GM21447 (cell line): ENCODE results near the gene RAB40C.

Source experiments
- ATAC-seq: cut with Tn5 transposase; IDR thresholded peaks from one replicate; pipeline ENCODE4 v1.9.1; 2021; ENCODE audit not compliant: unreplicated experiment

RAB40C gene

GRCh38 chr16:589658-590187, at the start of gene RAB40C:
Gene RAB40C (plus strand): TSS chr16:590066. CDS start chr16:590292, 226 bp downstream.
- peak; percentile 76 for ATAC-seq

- ATAC-seq = no peak
These were observed 49.1 kb upstream of the RAB40C start for GRCh38 chr16:540645-541340.

GRCh38 chr16:543301-544164, 46.3 kb upstream of the RAB40C start:
- no peak for ATAC-seq

- no peak for ATAC-seq
These were observed 45.3 kb upstream of the RAB40C start for GRCh38 chr16:544517-544916.

GRCh38 chr16:546909-547770, 42.7 kb upstream of the RAB40C start:
- ATAC-seq = no peak

- no peak for ATAC-seq
These were observed 41.3 kb upstream of the RAB40C start for GRCh38 chr16:548586-548985.

- ATAC-seq = no peak
These were observed 40.2 kb upstream of the RAB40C start for GRCh38 chr16:549544-550263.

GRCh38 chr16:551210-551609, 38.7 kb upstream of the RAB40C start:
- no peak for ATAC-seq

GRCh38 chr16:552171-552570, 37.7 kb upstream of the RAB40C start:
- no peak for ATAC-seq

- ATAC-seq = no peak
These were observed 36.1 kb upstream of the RAB40C start for GRCh38 chr16:553601-554296.

- no peak for ATAC-seq
These were observed 35.6 kb upstream of the RAB40C start for GRCh38 chr16:554297-554621.

- no peak for ATAC-seq
These were observed 35.1 kb upstream of the RAB40C start for GRCh38 chr16:554640-555365.

GRCh38 chr16:555528-556473, 34.1 kb upstream of the RAB40C start:
- no peak for ATAC-seq

- ATAC-seq = no peak
These were observed 33.2 kb upstream of the RAB40C start for GRCh38 chr16:556474-557173.

GRCh38 chr16:557463-558297, 32.2 kb upstream of the RAB40C start:
- no peak for ATAC-seq

- ATAC-seq = no peak
These were observed 31.4 kb upstream of the RAB40C start for GRCh38 chr16:558298-559020.
